HepG2 (cell line): ENCODE results near the gene ACP1. TPM values are rescaled to one million over a fixed set of nuclear protein-coding genes. Genes with fewer than 3 reads are reported as not detected.

Experiments used
- ATF7-NPFF ChIP-seq: sonication (generic); formaldehyde crosslinking; IDR thresholded peaks from 2 replicates; pipeline ENCODE4 v1.8.1; 2023; ENCODE audit warnings: mild to moderate bottlenecking, low read depth, missing genetic modification reagents, moderate library complexity
- ELF1 ChIP-seq: sonication (generic); formaldehyde crosslinking; IDR thresholded peaks from 2 replicates; pipeline ENCODE4 v1.4.0; 2020; ENCODE audit warnings: missing genetic modification reagents
- GFI1 ChIP-seq: sonication (generic); formaldehyde crosslinking; IDR thresholded peaks from 2 replicates; pipeline ENCODE4 v1.5.0; 2020; ENCODE audit warnings: missing genetic modification reagents, mild to moderate bottlenecking, borderline replicate concordance
- HDAC2 ChIP-seq: sonication (generic); formaldehyde crosslinking; IDR thresholded peaks from 2 replicates; pipeline ENCODE4 v1.4.0; 2020; ENCODE audit warnings: missing genetic modification reagents
- HOXA9 ChIP-seq: sonication (generic); formaldehyde crosslinking; IDR thresholded peaks from 2 replicates; pipeline ENCODE4 v1.8.1; 2022; ENCODE audit warnings: missing genetic modification reagents, mild to moderate bottlenecking, moderate library complexity, borderline replicate concordance
- JARID2 ChIP-seq: sonication (generic); formaldehyde crosslinking; IDR thresholded peaks from 2 replicates; pipeline ENCODE4 v1.8.1; 2023; ENCODE audit warnings: missing genetic modification reagents, inconsistent platforms; ENCODE audit not compliant: insufficient replicate concordance
- MBNL3 ChIP-seq: fragments of 250-450 bp; sonication (Bioruptor Pico); conservative IDR thresholded peaks from 2 replicates; pipeline ENCODE4 v1.8.0; 2022; ENCODE audit warnings: mild to moderate bottlenecking, inconsistent platforms
- MYPOP ChIP-seq: sonication (generic); formaldehyde crosslinking; IDR thresholded peaks from 2 replicates; pipeline ENCODE4 v1.8.1; 2023; ENCODE audit warnings: mild to moderate bottlenecking, moderate library complexity, missing genetic modification reagents
- NFYB ChIP-seq: sonication (generic); formaldehyde crosslinking; IDR thresholded peaks from 2 replicates; pipeline ENCODE4 v1.4.0; 2020; ENCODE audit warnings: missing genetic modification reagents
- POLR2G ChIP-seq: fragments of 200-400 bp; formaldehyde crosslinking; IDR thresholded peaks from 2 replicates; pipeline ENCODE4 v1.6.1; 2018; ENCODE audit warnings: mild to moderate bottlenecking, low read depth, low read length, moderate library complexity
- PRDM4 ChIP-seq: sonication (generic); formaldehyde crosslinking; IDR thresholded peaks from 2 replicates; pipeline ENCODE4 v1.9.0; 2021; ENCODE audit warnings: missing genetic modification reagents, borderline replicate concordance
- RARA ChIP-seq: IDR thresholded peaks from 2 replicates; pipeline ENCODE4 v1.6.1; 2016; ENCODE audit warnings: missing genetic modification reagents, missing compliant biosample characterization
- SNAPC5 ChIP-seq: sonication (generic); formaldehyde crosslinking; IDR thresholded peaks from 2 replicates; pipeline ENCODE4 v1.8.1; 2023; ENCODE audit warnings: mild to moderate bottlenecking, missing genetic modification reagents, borderline replicate concordance
- SNRNP70 ChIP-seq: fragments of 200-400 bp; formaldehyde crosslinking; IDR thresholded peaks from 2 replicates; pipeline ENCODE4 v1.6.1; 2017; ENCODE audit warnings: mild to moderate bottlenecking, low read depth, low read length, moderate library complexity
- TARDBP ChIP-seq: sonication (generic); formaldehyde crosslinking; IDR thresholded peaks from 2 replicates; pipeline ENCODE4 v1.8.0; 2022; ENCODE audit warnings: mild to moderate bottlenecking, missing genetic modification reagents
- ZFX ChIP-seq: sonication (generic); formaldehyde crosslinking; IDR thresholded peaks from 2 replicates; pipeline ENCODE4 v1.4.0; 2020; ENCODE audit warnings: mild to moderate bottlenecking, low read depth, missing genetic modification reagents, moderate library complexity
- ZNF121 ChIP-seq: sonication (generic); formaldehyde crosslinking; IDR thresholded peaks from 2 replicates; pipeline ENCODE4 v1.5.0; 2020; ENCODE audit warnings: mild to moderate bottlenecking, missing genetic modification reagents
- ZNF234 ChIP-seq: sonication (generic); formaldehyde crosslinking; conservative IDR thresholded peaks from 2 replicates; pipeline ENCODE4 v1.5.1; 2020; ENCODE audit warnings: mild to moderate bottlenecking, missing genetic modification reagents
- ZNF24 ChIP-seq: fragments of 450-650 bp; IDR thresholded peaks from 2 replicates; pipeline ENCODE4 v1.6.1; 2017; ENCODE audit warnings: antibody characterized with exemption, mild to moderate bottlenecking
- ZNF260 ChIP-seq: sonication (generic); formaldehyde crosslinking; IDR thresholded peaks from 2 replicates; pipeline ENCODE4 v1.4.0; 2020; ENCODE audit warnings: missing genetic modification reagents, low read depth, mild to moderate bottlenecking, borderline replicate concordance
- ZNF580 ChIP-seq: IDR thresholded peaks from 2 replicates; pipeline ENCODE4 v1.6.1; 2016; ENCODE audit warnings: low read depth, borderline replicate concordance
- ZNF703 ChIP-seq: sonication (generic); formaldehyde crosslinking; IDR thresholded peaks from 2 replicates; pipeline ENCODE4 v1.5.1; 2020; ENCODE audit warnings: missing genetic modification reagents, mild to moderate bottlenecking, moderate library complexity, borderline replicate concordance
- ZNF746 ChIP-seq: sonication (generic); formaldehyde crosslinking; IDR thresholded peaks from 2 replicates; pipeline ENCODE4 v1.8.0; 2022; ENCODE audit warnings: mild to moderate bottlenecking, missing genetic modification reagents
- ZSCAN25 ChIP-seq: sonication (generic); formaldehyde crosslinking; IDR thresholded peaks from 2 replicates; pipeline ENCODE4 v1.8.0; 2022; ENCODE audit warnings: mild to moderate bottlenecking, missing genetic modification reagents
- polyA plus RNA-seq, 8 experiments: library from polyadenylated mRNA; depleted of rRNA in 3 of 8; stranded (reverse) in 7 of 8; unstranded in 1 of 8; fragments of >200 nt; fragmentation: Illumina TruSeq in 4 of 8; extraction: Trizol in 4 of 8; gene quantifications; 2 replicates each; pipeline versions ENCODE4 v1.2.1 to v1.2.3, GENCODE V29; 2011 to 2016; ENCODE audit warnings: low read depth in 4 of 8, missing spikeins in 1 of 8, mixed read lengths in 1 of 8; ENCODE audit not compliant: insufficient read depth in 1 of 8
- total RNA-seq, 5 experiments: library from RNA; depleted of rRNA; stranded (reverse); fragments of >200 nt; fragmentation: Illumina TruSeq; extraction: Trizol; gene quantifications; 2 replicates each; pipeline ENCODE4 v1.2.3, GENCODE V29; 2016; ENCODE audit warnings: low read depth in 1 of 5

ACP1 gene
- total and polyA plus RNA-seq, 2 of the 13 experiments (the other 11 are each of a cell fraction or from before 2014, with no cell fraction given) = 246 to 348 TPM

GRCh38 chr2:264493-265468, at the start of gene ACP1 (continued):
- peak; percentile 66 for TF ChIP-seq HDAC2 (CRISPR knock-in tag)
- TF ChIP-seq ZNF703 (CRISPR knock-in tag) = no peak
- TF ChIP-seq ZNF24 = peak; percentile 17; the same call in 1 of the 2 replicates
- peak; percentile 96 for TF ChIP-seq POLR2G
- TF ChIP-seq SNRNP70 = no peak
- TF ChIP-seq ELF1 (CRISPR knock-in tag) = no peak
- TF ChIP-seq MBNL3 = no peak
- TF ChIP-seq ZNF580 = peak; percentile 55; the same call in 1 of the 2 replicates
- TF ChIP-seq ZNF260 (CRISPR knock-in tag) = no peak
- TF ChIP-seq TARDBP (CRISPR knock-in tag) = peak; percentile 78; the same call in 1 of the 2 replicates
- TF ChIP-seq PRDM4 (CRISPR knock-in tag) = 0 out of 2 replicates have a peak, but pooled peaks have one; percentile 27
- TF ChIP-seq ZSCAN25 (CRISPR knock-in tag) = peak; percentile 78; the same call in 1 of the 2 replicates
- no peak; the same call in 1 of the 2 replicates for TF ChIP-seq ZNF121 (CRISPR knock-in tag)
- TF ChIP-seq ZNF746 (CRISPR knock-in tag) = no peak
- no peak; the same call in 1 of the 2 replicates for TF ChIP-seq RARA
- peak; percentile 80 for TF ChIP-seq ZNF234
- TF ChIP-seq GFI1 (CRISPR knock-in tag) = peak; percentile 67; the same call in 1 of the 2 replicates
- no peak for TF ChIP-seq SNAPC5
- TF ChIP-seq ATF7-NPFF = peak; percentile 69
- TF ChIP-seq HOXA9 (CRISPR knock-in tag) = peak; percentile 13; the same call in 1 of the 2 replicates
- peak; percentile 99 for TF ChIP-seq ZFX (CRISPR knock-in tag)
- peak; percentile 97; the same call in 1 of the 2 replicates for TF ChIP-seq MYPOP
- TF ChIP-seq JARID2 (CRISPR knock-in tag) = no peak
- TF ChIP-seq NFYB (CRISPR knock-in tag) = no peak
